Activated CD8-positive, alpha-beta memory T cell treated with anti-CD3 and anti-CD28 coated beads, Interleukin-2, amount 50 U/mL, for 24 hours (primary cell): ENCODE results near the gene DNER.
"Not testable (repeated sequence)": the region's sequence is repeated elsewhere in the genome, so short reads cannot be mapped to it uniquely, and the experiment has no call there.

ENCODE experiments used
- DNase-seq: peaks from one replicate; pipeline ENCODE4 v3.0.0-alpha.2; 2020; ENCODE audit errors: extremely low read depth

Gene DNER

DNA sequence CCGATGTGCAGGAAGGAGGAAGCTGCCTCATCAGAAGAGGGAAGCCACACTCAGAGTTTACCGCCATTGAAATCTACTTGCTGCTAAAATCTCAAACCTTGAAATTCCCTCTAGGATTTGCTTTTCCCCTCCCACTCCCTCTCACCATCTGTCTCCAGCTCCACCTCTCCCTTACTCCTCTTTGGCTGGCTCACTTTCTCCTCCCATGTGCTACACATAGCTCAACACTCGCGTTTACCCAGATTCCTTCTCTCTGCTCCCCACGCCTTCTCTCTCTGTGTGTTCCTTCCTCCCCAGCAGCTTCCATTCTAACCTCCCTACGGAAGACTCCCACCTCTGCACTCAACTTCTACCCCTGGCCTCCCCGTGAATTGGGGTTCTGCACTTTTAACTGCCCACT, 143.1 kb downstream of the DNER start:
- DNase-seq, result no peak

DNA sequence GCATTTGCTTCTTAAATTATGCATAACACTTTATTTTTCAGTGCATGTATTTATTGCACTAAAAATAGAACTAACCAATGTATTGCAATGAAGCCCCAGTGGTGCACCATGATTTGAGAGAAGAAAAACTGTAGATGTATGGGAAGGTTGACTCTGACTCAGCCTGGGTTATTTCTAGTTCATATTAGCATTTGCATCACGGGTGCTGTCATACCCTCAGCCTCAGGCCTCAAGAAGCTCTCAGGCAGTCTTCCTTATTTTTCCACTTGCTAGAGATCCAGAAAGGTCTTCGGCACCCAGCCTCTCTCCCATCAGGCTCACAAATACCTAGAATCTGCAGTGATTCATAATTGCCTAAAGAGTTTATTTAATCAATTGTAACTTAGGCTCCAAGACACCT, 148.0 kb downstream of the DNER start:
- DNase-seq, result no peak

DNA sequence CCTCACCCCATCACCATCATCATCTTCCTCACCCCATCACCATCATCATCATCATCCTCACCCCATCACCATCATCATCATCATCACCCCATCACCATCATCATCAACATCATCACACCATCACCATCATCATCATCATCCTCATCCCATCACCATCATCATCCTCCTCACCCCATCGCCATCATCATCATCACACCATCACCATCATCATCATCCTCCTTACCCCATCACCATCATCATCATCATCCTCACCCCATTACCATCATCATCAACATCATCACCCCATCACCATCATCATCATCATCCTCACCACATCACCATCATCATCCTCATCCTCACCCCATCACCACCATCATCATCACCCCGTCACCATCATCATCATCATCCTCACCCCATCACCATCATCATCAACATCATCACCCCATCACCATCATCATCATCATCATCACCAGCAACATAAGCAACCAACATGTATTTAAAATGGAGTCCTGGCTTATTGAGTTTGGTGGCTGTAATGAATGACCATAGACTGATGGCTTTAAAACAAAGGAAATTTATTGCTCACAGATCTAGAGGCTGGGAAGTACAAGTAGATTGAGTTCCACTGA, 150.0 kb downstream of the DNER start:
- DNase-seq, result no peak

DNA sequence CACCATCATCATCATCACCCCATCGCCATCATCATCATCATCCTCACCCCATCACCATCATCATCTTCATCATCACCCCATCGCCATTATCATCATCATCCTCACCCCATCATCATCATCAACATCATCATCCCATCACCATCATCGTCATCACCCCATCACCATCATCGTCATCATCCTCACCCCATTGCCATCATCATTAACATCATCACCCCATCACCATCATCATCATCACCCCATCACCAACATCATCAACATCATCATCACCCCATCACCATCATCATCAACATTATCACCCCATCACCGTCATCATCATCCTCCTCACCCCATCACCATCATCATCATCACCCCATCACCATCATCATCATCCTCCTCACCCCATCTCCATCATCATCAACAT, 151.0 kb downstream of the DNER start:
- no peak for DNase-seq

DNA sequence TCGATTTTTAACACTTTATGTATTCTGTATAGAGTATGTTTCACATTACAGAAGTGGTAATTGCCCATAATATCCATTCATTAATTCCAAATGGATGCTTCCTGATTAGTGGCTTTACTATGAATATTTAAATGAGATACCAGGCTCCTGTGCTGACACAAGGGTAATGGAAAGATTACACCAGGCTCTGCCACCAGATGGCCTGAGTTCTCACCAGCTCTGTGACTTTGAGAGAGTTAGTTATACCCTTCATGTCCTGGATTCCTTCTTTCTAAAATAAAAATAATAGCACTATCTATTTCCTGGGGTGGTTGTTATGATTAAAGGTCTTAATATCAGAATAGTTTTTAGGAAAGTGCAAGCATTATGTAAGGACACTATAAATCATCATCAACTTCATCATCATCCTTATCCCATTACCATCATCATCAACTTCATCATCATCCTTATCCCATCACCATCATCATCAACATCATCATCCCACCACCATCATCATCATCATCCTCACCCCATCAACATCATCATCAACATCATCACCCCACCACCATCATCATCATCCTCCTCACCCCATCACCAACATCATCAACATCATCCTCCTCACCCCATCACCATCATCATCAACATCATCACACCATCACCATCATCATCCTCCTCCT, 151.8 kb downstream of the DNER start:
- no peak for DNase-seq

DNA sequence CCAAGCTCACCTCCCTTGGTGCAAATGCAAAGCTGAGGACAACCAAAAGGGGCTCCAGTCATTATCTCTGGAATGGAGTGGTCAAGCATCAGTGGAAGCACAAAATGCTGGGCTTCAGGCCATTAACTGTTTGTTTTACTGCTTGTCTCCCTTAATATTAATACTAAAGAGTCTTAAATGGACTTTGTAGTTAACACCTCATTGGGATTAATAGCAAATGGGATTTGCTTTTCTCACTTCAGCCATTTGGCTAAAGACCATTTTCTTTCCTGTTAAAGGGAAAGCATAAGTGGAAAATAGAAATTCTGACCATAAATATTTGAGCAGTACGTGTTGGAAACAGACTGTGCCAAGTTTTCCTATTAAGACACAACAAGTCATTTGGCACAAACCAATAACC, 154.4 kb downstream of the DNER start:
- no peak for DNase-seq

DNA sequence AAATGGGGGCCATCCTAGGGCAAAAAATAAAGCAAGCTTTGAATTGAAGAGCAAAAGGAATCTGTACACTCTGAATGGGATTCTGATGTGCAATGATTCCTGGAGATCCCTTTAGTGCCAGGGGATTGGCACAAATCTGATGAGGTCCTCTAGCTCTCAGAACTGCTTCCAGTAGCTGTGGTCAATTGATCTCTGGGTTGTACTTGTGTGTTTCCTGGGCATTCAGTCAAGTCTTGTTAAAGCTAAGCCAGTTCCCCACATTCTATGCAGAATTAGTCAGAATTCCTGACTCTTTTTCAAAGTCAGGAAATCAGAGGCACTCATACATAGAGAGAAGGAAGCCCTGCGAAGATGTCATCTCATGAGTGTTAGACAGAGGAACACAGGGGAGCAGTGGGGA, 161.3 kb downstream of the DNER start:
- no peak for DNase-seq

DNA sequence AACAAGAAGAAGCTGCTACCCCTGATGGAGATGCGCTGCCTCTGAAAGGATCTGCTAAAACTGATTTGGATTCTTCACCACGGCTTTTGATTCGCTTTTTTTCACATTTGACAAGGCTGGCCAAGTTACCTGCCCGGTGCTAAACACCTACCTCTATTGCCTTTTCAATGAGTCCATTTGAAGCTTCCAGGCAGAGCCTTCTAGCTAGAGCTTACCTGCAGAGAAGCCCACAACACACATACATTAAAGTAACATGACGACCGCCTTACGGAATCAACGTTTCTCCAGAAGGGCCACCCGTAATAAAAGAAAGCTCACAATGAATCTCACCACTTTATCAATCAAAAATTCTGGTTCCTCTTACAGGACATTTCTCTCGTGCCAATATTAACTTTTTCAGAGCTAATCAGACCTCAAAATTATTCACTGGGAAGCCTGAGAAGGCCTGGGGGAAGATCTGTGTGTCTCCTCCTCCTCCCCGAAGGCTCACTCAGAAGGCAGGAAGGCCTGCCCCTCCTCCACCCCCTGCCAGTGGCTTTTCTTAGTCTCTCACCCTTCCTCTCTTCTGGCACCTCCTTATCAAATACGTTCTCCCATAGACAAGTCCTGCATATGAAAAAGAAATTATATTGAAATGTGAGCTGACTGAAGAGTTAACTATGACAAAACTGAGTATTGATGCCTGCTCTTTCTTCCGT, 171.0 kb downstream of the DNER start:
- no peak for DNase-seq

DNA sequence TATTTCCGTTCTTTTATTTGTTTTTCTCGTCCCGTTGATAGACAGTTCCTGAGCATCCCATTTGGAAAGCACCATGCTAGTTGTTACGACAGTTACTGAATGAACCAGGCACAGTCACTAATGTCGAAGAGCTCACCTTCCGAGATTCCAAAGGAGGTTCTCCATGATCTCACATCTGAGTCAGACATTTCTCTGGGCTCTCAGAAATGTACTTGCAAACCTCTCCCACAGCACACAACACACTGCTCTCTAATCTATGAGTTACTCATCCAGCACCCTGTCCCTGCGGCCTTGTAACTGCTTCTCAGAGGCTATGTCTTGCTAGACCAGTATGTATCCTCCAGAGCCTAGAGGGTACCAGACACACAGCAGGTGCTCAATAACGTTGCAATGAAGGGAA, 174.7 kb downstream of the DNER start:
- no peak for DNase-seq

DNA sequence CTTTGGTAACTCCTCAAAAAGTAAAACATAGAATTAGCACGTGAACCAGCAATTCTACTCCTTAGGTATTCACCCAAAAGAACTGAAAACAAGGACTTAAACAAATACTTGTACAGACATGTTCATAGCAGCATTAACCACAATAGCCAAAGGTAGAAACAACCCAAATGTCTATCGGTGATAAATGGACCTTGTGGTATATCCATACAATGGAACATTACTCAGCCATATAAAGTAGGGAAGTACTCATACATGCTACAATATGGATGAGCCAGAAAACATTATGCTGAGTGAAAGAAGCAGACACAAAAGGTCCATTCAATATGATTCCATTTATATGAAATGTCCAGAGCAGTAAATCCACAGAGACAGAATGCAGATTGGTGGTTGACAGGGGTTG, 182.8 kb downstream of the DNER start:
- DNase-seq, result no peak

DNA sequence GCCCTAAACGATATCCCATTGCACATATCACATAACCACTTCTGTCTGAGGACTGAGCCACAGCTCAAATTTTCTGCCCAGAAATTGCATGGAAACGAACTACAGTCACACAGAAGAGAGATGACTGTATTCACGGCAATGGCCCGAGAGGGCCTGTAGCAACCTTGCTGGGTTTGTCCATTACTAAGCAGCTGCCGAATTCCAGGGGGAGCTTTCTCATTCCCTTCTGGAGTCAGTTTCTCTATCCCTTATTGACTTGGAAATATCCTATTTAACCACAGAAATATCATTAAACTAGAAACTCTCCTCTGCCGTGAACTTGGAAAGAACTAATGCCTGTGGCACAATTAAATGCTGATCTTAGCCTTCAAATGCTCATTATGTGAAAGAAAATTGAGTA, 183.9 kb downstream of the DNER start:
- no peak for DNase-seq

DNA sequence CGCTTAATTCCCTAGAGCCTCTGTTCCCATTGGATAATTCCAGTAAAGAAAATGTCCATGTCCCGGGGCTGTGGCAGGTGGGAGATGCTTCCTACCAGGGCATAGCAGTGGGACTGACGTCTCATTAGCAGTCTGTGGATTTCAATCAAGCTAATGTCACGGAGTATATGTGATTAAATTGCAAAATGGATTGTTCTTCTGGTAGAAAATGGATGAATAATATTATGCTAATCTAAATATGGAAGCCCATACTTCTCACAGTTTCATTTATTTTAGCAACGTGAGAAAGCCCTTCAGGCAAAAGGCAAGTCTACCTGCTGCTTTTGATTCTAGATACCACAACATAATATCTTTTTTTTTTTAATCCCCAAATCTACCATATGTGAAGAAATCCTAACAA, 185.5 kb downstream of the DNER start:
- DNase-seq, result no peak

DNA sequence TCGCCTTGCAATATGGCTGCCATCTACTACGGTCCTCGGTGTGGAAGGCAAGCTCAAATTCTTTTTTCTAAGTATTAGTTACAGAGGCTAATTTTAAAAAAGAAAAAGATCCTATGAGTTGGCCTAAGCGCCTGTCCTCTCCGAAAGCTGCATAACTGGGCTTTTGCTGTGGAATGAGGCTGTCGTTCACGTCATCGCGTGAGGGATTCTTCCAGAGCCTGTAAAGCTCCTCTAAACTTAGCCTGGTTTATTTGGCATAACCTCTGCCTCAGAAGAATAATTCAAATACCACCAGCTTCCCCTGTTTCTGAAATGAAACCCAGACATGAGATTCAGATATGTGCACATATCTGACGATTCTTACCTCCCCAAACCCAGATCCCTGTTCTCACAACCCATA, 187.4 kb downstream of the DNER start:
- no peak for DNase-seq

DNA sequence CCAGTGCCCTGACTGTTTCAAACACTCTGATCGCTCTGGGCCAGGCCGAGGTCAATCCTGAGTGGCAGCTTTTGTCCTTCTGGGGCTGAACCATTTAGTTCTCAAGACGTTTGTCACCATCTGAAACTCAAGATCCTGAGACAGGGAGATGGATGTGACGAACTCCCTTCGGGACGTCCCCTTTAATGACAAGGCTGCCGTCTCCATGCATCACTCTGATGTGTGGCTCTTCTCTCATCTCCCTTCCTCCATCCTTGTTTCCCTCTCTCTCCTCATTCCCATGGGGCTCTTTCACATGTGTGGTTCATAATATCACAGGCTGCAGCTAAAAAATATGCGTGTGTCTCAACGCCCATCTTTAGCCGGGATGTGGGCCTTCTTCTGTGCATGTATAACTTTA, 189.6 kb downstream of the DNER start:
- DNase-seq, result no peak

DNA sequence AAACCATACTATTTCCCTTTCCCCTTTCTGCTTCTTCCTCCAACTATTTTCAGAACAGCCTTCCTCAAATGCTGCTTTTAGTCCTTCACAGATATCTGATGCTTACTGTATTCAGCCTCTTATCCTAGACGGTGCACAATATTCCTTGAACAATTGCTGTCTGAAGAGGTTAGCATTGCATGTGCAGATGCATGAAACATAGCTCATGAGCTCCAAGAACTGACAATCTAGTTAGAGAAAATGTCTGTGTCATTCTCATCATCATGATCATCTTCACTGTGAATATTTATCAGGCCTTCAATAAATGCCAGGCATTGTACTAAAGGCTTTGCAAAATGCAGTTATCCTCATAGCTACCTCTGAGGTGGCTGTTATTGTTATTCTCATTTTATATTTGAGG, 190.7 kb downstream of the DNER start:
- DNase-seq, result no peak

DNA sequence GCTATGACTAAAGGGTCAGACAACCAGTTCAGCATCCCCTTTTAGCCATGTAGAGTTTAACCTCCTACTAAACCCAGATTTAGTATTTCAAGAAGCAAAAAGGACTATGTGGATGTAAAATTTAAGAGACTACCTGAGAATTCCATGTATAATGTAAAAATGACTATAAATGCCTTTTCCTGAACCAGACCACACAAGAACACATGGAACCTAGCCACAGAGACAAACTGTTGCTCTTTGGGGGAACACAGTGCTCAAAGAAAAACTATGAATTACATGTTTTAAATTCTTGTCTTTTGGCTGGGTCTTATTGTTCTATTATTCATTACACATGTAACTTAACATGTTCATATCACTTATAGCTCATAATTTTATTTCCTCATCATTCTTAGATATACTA, 192.8 kb downstream of the DNER start:
- DNase-seq, result no peak

DNA sequence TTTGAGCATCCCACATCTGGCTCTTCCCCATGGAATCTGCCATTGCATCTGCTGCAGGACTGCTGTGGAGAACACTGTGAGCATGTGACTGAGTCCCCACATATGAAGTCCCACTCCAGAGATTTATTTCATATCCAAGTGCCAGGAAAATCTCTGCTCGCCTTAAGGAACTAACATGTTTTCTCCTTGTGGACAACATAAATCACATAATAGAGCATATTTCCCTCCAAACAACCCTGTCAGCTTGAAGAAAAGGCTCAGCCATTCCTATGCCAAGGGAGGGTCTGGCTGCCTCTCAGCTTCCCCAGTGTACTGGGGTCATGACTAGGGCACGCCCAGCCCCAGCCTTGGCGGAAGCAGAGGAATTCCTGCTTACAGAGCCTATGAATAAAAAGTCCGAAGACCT, 193.7 kb downstream of the DNER start:
- DNase-seq, result no peak

DNA sequence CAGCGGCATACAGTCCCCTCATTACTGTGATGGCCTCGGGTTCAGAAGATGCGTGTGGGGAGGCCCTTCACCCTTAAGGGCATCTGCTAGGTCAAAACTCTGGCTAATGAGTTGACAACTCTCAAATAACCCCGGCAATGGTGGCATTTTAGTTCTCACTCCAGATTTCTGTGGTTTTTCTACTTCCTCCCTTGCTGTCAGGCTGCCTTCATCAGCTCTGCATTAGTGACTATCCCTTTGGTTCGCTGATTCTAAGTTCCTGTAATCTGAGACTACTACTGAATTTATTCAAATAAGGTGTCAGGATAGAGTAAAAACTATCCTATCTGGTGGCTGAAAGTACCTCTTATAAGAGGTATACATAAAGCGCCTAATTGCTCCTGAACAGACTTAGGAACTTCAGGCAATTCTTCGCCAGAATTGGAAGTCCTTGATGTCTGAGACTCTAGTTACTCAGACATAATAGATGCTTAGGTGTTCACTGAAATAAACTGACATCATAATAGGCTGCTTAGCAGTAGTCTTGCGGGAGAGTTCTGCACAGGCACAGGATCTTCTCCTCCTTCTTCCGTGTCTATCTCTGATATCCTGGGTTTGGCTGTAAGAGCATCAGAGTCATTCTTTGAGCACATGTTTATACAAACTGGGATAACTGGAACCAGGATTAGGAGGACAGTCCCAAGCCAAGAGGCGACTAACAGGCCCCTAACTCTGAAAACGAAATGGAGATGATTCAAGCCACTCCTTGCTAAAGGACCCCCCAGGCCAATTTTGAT, 194.5 kb downstream of the DNER start:
- no peak for DNase-seq

DNA sequence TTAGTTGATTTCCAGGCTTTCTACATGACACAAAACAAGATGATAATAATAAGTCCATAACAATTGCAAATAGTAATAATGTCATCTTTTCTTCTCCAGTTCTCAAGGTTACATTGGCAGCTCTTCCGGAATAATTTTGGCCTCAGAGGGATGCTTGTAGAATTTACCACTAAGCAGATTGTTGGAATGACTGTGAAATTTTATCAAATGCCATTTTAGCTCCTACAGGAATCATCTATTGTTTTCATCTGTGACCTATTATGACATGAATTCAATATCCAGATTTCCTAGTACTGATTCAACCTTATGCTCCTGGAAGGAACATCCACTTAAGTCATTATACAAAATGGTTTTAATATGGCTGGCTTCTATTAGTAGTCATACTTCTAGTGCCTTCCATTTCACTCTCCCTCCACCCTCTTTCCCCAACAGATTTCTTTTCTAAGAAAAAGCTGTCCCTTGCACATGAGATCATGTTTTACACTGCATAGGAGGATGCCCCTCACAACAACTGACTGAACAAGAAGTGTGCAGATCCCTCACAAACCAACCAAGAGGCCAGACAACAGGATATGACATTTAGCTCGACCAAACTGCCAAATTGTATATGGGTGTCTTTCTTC, 200.0 kb downstream of the DNER start:
- DNase-seq, result no peak

DNA sequence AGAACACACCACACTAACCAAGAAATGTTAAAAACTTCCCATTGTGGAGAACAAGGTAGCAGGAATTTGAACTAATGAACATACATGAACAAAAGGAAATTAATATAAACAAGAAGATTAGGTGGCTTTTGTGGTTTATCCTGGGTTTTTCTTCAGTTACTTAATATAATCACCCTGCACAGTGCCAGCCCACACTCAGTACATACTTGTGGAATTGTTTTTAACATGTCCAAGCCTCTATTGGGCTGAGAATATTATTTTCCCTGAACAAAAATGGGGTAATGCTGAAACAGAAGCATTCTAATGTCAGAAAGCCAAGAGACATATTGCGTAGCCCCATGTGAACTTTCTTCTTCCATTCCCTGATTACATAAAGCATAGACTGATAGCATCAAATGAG, 202.8 kb downstream of the DNER start:
- no peak for DNase-seq

DNA sequence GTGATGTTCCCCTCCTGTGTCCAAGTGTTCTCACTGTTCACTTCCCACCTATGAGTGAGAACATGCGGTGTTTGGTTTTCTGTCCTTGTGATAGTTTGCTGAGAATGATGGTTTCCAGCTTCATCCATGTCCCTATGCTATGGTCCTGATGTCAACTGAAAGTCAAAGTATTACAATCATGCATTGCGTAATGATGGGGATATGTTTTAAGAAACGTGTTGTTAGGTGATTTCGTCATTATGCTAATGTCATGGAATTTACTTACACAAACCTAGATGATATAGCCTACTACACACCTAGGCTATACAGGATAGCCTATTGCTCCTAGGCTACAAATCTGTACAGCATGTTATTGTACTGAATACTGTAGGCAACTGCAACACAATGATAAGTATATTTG, 207.7 kb downstream of the DNER start:
- not testable (repeated sequence) for DNase-seq

DNA sequence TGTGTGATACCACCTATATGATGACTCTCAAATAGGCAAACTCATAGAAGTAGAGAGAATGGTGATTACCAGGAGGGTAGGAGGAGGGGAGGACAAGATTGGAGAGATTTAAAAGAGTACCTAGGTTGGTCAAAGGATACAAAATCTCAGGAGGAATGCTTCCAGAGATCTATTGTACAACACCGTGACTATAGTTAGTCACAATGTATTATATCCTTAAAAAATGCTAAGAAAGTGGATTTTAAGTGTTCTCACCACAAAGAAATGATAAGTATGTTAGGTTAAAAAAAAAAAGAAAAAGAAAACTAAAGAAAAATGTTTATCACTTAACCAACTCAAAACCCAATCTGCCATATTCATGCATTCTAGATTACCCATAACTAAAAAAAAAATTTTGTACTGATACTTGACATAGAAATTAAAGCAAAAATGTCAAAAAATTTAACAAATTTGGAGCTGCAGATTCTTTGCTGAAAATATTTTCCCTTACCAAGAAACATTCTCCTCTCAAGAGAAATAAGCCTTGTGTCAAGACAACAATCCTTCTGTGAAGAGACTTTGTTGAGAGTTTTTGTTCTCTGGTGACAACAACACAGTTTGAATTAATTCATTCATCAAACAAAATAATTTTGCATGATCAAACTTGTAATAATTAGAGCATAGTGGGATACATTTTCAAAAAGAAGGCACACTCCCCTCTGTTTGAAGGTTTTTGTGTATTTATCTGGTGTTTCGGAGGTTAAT, 213.1 kb downstream of the DNER start:
- DNase-seq, result no peak
